HEK293 (cell line): Measurements from ENCODE around the gene RGS11.

Experiments
- CTCF ChIA-PET: fragments of 350-600 bp; formaldehyde crosslinking; extraction: SDS; loops from one replicate; lab custom pipeline; 2021; ENCODE audit warnings: antibody characterized with exemption; lab: Yijun Ruan, JAX
- POLR2A ChIA-PET: fragments of 300-600 bp; formaldehyde crosslinking; extraction: SDS; loops from one replicate; lab custom pipeline; 2020; ENCODE audit warnings: antibody characterized with exemption, inconsistent platforms; lab: Yijun Ruan, JAX
- H3K27ac ChIP-seq: fragments of 200-500 bp; sonication (Bioruptor generic); 2 replicates; pipeline ENCODE4 v1.5.1; 2014; ENCODE audit warnings: low read depth, low read length, control low read depth, inconsistent platforms; ENCODE audit errors: extremely low read depth
- H3K36me3 ChIP-seq, 2 experiments: fragments of 200-500 bp in 1 of 2; sonication (Bioruptor generic) in 1 of 2; 1 replicate in 1 of 2; 2 replicates in 1 of 2; pipeline ENCODE4 v1.5.1; 2014 to 2017; ENCODE audit warnings: inconsistent platforms in 2 of 2, low read length in 2 of 2; ENCODE audit not compliant: control insufficient read depth in 2 of 2, insufficient read depth in 1 of 2
- H3K4me1 ChIP-seq: fragments of 200-500 bp; sonication (Bioruptor generic); 2 replicates; pipeline ENCODE4 v1.5.1; 2014; ENCODE audit warnings: mild to moderate bottlenecking, low read length, inconsistent platforms; ENCODE audit not compliant: control insufficient read depth, insufficient read depth
- H3K4me3 ChIP-seq: 2 replicates; pipeline ENCODE4 v1.5.1; 2011; ENCODE audit warnings: low read depth, mild to moderate bottlenecking, control low read depth, low read length, moderate library complexity
- H3K9me3 ChIP-seq: fragments of 200-500 bp; sonication (Bioruptor generic); 2 replicates; pipeline ENCODE4 v1.5.1; 2014; ENCODE audit warnings: low read depth, low read length, inconsistent platforms; ENCODE audit not compliant: control insufficient read depth, insufficient read depth
- KLF16 ChIP-seq: fragments of 450-650 bp; formaldehyde crosslinking; IDR thresholded peaks from 2 replicates; pipeline ENCODE4 v1.5.1; 2017; ENCODE audit warnings: missing biosample characterization, missing genetic modification characterization
- KLF7 ChIP-seq: fragments of 450-650 bp; formaldehyde crosslinking; IDR thresholded peaks from 2 replicates; pipeline ENCODE4 v1.5.1; 2016; ENCODE audit warnings: missing biosample characterization, missing genetic modification characterization, borderline replicate concordance
- MEIS1 ChIP-seq: sonication (generic); formaldehyde crosslinking; IDR thresholded peaks from 2 replicates; pipeline ENCODE4 v1.8.1; 2022; ENCODE audit warnings: missing genetic modification reagents, mild to moderate bottlenecking, borderline replicate concordance
- OSR2 ChIP-seq: fragments of 450-650 bp; formaldehyde crosslinking; IDR thresholded peaks from 2 replicates; pipeline ENCODE4 v1.5.1; 2016; ENCODE audit warnings: missing biosample characterization, missing genetic modification characterization
- SALL2 ChIP-seq: fragments of 450-650 bp; formaldehyde crosslinking; IDR thresholded peaks from 2 replicates; pipeline ENCODE4 v1.5.0; 2017; ENCODE audit warnings: missing biosample characterization, mild to moderate bottlenecking, missing genetic modification characterization, borderline replicate concordance
- SCRT2 ChIP-seq: fragments of 450-650 bp; formaldehyde crosslinking; IDR thresholded peaks from 2 replicates; pipeline ENCODE4 v1.5.1; 2016; ENCODE audit warnings: missing biosample characterization, missing genetic modification characterization
- SP2 ChIP-seq: fragments of 450-650 bp; formaldehyde crosslinking; IDR thresholded peaks from 2 replicates; pipeline ENCODE4 v1.5.1; 2016; ENCODE audit warnings: missing biosample characterization, missing genetic modification characterization
- ZFP69B ChIP-seq: fragments of 450-650 bp; formaldehyde crosslinking; IDR thresholded peaks from 2 replicates; pipeline ENCODE4 v1.5.1; 2016; ENCODE audit warnings: missing biosample characterization, missing genetic modification characterization
- ZNF10 ChIP-seq: fragments of 450-650 bp; formaldehyde crosslinking; IDR thresholded peaks from 2 replicates; pipeline ENCODE4 v1.5.1; 2017; ENCODE audit warnings: missing biosample characterization, missing genetic modification characterization
- ZNF121 ChIP-seq: fragments of 450-650 bp; formaldehyde crosslinking; IDR thresholded peaks from 2 replicates; pipeline ENCODE4 v1.5.1; 2016; ENCODE audit warnings: missing biosample characterization, missing genetic modification characterization
- ZNF354C ChIP-seq: fragments of 450-650 bp; formaldehyde crosslinking; IDR thresholded peaks from 2 replicates; pipeline ENCODE4 v1.5.1; 2016; ENCODE audit warnings: missing biosample characterization, missing genetic modification characterization, low read depth, borderline replicate concordance
- ZNF48 ChIP-seq: fragments of 450-650 bp; formaldehyde crosslinking; IDR thresholded peaks from 2 replicates; pipeline ENCODE4 v1.5.1; 2016; ENCODE audit warnings: missing biosample characterization, missing genetic modification characterization
- ZNF529 ChIP-seq: fragments of 450-650 bp; formaldehyde crosslinking; IDR thresholded peaks from 2 replicates; pipeline ENCODE4 v1.5.1; 2017; ENCODE audit warnings: missing genetic modification characterization, missing biosample characterization; ENCODE audit not compliant: insufficient replicate concordance
- ZNF544 ChIP-seq: fragments of 450-650 bp; formaldehyde crosslinking; IDR thresholded peaks from 2 replicates; pipeline ENCODE4 v1.5.0; 2017; ENCODE audit warnings: missing biosample characterization, missing genetic modification characterization
- ZNF596 ChIP-seq: fragments of 450-650 bp; IDR thresholded peaks from 2 replicates; pipeline ENCODE4 v1.5.0; 2018; ENCODE audit warnings: missing biosample characterization, mild to moderate bottlenecking, missing genetic modification characterization, moderate library complexity
- ZNF768 ChIP-seq: fragments of 450-650 bp; formaldehyde crosslinking; IDR thresholded peaks from 2 replicates; pipeline ENCODE4 v1.5.1; 2018; ENCODE audit warnings: missing biosample characterization, mild to moderate bottlenecking, missing genetic modification characterization
- ZSCAN30 ChIP-seq: fragments of 450-650 bp; IDR thresholded peaks from 2 replicates; pipeline ENCODE4 v1.5.1; 2018; ENCODE audit warnings: missing biosample characterization, mild to moderate bottlenecking, missing genetic modification characterization, moderate library complexity
- TF ChIP-seq, protein P1 (sequence below): fragments of 450-650 bp; formaldehyde crosslinking; IDR thresholded peaks from 2 replicates; pipeline ENCODE4 v1.5.1; 2016; ENCODE audit warnings: missing biosample characterization, missing genetic modification characterization
- TF ChIP-seq, protein P2 (sequence below): fragments of 450-650 bp; formaldehyde crosslinking; IDR thresholded peaks from 2 replicates; pipeline ENCODE4 v1.5.1; 2016; ENCODE audit warnings: missing biosample characterization, missing genetic modification characterization, borderline replicate concordance
- TF ChIP-seq, protein P3 (sequence below): fragments of 450-650 bp; formaldehyde crosslinking; IDR thresholded peaks from 2 replicates; pipeline ENCODE4 v1.5.1; 2016; ENCODE audit warnings: missing biosample characterization, missing genetic modification characterization
- TF ChIP-seq, protein P4 (sequence below): fragments of 450-650 bp; formaldehyde crosslinking; IDR thresholded peaks from 2 replicates; pipeline ENCODE4 v1.5.1; 2017; ENCODE audit warnings: missing biosample characterization, missing genetic modification characterization
- TF ChIP-seq, protein P5 (sequence below): fragments of 450-650 bp; formaldehyde crosslinking; IDR thresholded peaks from 2 replicates; pipeline ENCODE4 v1.5.1; 2016; ENCODE audit warnings: missing biosample characterization, missing genetic modification characterization
- TF ChIP-seq, protein P6 (sequence below): fragments of 450-650 bp; formaldehyde crosslinking; conservative IDR thresholded peaks from 2 replicates; pipeline ENCODE4 v1.5.1; 2016; ENCODE audit warnings: low read depth, missing biosample characterization, missing genetic modification characterization
- TF ChIP-seq, protein P7 (sequence below): fragments of 450-650 bp; formaldehyde crosslinking; IDR thresholded peaks from 2 replicates; pipeline ENCODE4 v1.5.1; 2016; ENCODE audit warnings: missing biosample characterization, missing genetic modification characterization
- TF ChIP-seq, protein P8 (sequence below): fragments of 450-650 bp; formaldehyde crosslinking; IDR thresholded peaks from 2 replicates; pipeline ENCODE4 v1.5.1; 2016; ENCODE audit warnings: missing biosample characterization, missing genetic modification characterization

Gene RGS11

DNA sequence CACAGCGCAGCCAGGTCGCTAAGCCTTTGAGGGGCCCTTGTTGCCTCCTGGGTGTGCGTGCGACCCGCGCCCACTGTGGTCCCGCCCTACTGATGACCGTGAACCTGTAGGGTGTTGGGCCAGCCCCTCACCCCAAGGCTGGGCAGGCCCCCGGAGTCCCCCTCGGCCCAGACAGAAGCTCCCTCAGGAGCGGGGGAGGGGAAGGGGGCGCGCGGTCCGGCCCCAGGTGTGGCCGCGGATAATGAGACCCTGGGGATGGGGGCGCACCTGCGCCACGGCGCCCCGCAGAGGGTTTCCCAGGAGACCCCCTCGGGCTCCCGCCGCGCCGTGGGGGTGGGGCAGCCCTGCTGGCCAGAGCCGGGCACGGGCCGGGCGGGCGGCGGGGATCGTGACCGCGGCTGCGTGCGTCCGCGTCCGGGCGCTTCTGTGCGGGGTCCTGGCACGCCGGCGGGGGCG lies 4.3 kb upstream of the RGS11 start:
- Histone ChIP-seq H3K4me1 (no peaks in the 10 kb centered on the region), H3K9me3 (no peaks in the 10 kb centered on the region), H3K4me3 (peak overlapping the region; percentile 29), H3K27ac (peak overlapping the region; percentile 46; the same call in 1 of the 2 replicates), H3K36me3 (peaks cover 0 to 4% of the 10 kb centered on the region in 2 experiments; a peak in 1 of 3 replicates)
- ChIA-PET POLR2A (interaction anchor here (1.8 kb wide), 1 partner anchor 82 kb away, joined by 4 read pairs; no protein-coding TSS in a partner anchor), CTCF (interaction anchor here (1.0 kb wide), 1 partner anchor 168 kb away, joined by 3 read pairs; no protein-coding TSS in a partner anchor)
- TF ChIP-seq, protein P1, sequence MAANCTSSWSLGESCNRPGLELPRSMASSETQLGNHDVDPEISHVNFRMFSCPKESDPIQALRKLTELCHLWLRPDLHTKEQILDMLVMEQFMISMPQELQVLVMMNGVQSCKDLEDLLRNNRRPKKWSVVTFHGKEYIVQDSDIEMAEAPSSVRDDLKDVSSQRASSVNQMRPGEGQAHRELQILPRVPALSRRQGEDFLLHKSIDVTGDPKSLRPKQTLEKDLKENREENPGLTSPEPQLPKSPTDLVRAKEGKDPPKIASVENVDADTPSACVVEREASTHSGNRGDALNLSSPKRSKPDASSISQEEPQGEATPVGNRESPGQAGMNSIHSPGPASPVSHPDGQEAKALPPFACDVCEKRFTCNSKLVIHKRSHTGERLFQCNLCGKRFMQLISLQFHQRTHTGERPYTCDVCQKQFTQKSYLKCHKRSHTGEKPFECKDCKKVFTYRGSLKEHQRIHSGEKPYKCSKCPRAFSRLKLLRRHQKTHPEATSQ, result no peak
- TF ChIP-seq KLF16 (no peak), ZNF10 (no peak), MEIS1 (CRISPR knock-in tag) (no peak), SALL2 (tag by site-specific recombination) (no peak), ZNF354C (no peak), SCRT2 (tag by site-specific recombination) (no peak), ZNF544 (tag by site-specific recombination) (no peak), ZSCAN30 (tag by site-specific recombination) (0 out of 2 replicates have a peak, but pooled peaks have one; percentile 29), ZNF48 (tag by site-specific recombination) (no peak), OSR2 (tag by site-specific recombination) (0 out of 2 replicates have a peak, but pooled peaks have one; percentile 22), ZFP69B (tag by site-specific recombination) (no peak), SP2 (tag by site-specific recombination) (peak; percentile 18; the same call in 1 of the 2 replicates), KLF7 (no peak), ZNF121 (tag by site-specific recombination) (no peak), ZNF596 (tag by site-specific recombination) (no peak), ZNF529 (no peak), ZNF768 (tag by site-specific recombination) (no peak)
- TF ChIP-seq, protein P2, sequence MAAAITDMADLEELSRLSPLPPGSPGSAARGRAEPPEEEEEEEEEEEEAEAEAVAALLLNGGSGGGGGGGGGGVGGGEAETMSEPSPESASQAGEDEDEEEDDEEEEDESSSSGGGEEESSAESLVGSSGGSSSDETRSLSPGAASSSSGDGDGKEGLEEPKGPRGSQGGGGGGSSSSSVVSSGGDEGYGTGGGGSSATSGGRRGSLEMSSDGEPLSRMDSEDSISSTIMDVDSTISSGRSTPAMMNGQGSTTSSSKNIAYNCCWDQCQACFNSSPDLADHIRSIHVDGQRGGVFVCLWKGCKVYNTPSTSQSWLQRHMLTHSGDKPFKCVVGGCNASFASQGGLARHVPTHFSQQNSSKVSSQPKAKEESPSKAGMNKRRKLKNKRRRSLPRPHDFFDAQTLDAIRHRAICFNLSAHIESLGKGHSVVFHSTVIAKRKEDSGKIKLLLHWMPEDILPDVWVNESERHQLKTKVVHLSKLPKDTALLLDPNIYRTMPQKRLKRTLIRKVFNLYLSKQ (tag by site-specific recombination), result no peak
- TF ChIP-seq, protein P3, sequence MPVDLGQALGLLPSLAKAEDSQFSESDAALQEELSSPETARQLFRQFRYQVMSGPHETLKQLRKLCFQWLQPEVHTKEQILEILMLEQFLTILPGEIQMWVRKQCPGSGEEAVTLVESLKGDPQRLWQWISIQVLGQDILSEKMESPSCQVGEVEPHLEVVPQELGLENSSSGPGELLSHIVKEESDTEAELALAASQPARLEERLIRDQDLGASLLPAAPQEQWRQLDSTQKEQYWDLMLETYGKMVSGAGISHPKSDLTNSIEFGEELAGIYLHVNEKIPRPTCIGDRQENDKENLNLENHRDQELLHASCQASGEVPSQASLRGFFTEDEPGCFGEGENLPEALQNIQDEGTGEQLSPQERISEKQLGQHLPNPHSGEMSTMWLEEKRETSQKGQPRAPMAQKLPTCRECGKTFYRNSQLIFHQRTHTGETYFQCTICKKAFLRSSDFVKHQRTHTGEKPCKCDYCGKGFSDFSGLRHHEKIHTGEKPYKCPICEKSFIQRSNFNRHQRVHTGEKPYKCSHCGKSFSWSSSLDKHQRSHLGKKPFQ, result no peak
- TF ChIP-seq, protein P4, sequence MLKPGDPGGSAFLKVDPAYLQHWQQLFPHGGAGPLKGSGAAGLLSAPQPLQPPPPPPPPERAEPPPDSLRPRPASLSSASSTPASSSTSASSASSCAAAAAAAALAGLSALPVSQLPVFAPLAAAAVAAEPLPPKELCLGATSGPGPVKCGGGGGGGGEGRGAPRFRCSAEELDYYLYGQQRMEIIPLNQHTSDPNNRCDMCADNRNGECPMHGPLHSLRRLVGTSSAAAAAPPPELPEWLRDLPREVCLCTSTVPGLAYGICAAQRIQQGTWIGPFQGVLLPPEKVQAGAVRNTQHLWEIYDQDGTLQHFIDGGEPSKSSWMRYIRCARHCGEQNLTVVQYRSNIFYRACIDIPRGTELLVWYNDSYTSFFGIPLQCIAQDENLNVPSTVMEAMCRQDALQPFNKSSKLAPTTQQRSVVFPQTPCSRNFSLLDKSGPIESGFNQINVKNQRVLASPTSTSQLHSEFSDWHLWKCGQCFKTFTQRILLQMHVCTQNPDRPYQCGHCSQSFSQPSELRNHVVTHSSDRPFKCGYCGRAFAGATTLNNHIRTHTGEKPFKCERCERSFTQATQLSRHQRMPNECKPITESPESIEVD (tag by site-specific recombination), result no peak
- TF ChIP-seq, protein P5, sequence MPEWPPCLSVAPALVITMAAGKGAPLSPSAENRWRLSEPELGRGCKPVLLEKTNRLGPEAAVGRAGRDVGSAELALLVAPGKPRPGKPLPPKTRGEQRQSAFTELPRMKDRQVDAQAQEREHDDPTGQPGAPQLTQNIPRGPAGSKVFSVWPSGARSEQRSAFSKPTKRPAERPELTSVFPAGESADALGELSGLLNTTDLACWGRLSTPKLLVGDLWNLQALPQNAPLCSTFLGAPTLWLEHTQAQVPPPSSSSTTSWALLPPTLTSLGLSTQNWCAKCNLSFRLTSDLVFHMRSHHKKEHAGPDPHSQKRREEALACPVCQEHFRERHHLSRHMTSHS, result no peak
- TF ChIP-seq, protein P6, sequence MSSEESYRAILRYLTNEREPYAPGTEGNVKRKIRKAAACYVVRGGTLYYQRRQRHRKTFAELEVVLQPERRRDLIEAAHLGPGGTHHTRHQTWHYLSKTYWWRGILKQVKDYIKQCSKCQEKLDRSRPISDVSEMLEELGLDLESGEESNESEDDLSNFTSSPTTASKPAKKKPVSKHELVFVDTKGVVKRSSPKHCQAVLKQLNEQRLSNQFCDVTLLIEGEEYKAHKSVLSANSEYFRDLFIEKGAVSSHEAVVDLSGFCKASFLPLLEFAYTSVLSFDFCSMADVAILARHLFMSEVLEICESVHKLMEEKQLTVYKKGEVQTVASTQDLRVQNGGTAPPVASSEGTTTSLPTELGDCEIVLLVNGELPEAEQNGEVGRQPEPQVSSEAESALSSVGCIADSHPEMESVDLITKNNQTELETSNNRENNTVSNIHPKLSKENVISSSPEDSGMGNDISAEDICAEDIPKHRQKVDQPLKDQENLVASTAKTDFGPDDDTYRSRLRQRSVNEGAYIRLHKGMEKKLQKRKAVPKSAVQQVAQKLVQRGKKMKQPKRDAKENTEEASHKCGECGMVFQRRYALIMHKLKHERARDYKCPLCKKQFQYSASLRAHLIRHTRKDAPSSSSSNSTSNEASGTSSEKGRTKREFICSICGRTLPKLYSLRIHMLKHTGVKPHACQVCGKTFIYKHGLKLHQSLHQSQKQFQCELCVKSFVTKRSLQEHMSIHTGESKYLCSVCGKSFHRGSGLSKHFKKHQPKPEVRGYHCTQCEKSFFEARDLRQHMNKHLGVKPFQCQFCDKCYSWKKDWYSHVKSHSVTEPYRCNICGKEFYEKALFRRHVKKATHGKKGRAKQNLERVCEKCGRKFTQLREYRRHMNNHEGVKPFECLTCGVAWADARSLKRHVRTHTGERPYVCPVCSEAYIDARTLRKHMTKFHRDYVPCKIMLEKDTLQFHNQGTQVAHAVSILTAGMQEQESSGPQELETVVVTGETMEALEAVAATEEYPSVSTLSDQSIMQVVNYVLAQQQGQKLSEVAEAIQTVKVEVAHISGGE (tag by site-specific recombination), result no peak
- TF ChIP-seq, protein P7, sequence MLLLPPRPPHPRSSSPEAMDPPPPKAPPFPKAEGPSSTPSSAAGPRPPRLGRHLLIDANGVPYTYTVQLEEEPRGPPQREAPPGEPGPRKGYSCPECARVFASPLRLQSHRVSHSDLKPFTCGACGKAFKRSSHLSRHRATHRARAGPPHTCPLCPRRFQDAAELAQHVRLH, result no peak
- TF ChIP-seq, protein P8, sequence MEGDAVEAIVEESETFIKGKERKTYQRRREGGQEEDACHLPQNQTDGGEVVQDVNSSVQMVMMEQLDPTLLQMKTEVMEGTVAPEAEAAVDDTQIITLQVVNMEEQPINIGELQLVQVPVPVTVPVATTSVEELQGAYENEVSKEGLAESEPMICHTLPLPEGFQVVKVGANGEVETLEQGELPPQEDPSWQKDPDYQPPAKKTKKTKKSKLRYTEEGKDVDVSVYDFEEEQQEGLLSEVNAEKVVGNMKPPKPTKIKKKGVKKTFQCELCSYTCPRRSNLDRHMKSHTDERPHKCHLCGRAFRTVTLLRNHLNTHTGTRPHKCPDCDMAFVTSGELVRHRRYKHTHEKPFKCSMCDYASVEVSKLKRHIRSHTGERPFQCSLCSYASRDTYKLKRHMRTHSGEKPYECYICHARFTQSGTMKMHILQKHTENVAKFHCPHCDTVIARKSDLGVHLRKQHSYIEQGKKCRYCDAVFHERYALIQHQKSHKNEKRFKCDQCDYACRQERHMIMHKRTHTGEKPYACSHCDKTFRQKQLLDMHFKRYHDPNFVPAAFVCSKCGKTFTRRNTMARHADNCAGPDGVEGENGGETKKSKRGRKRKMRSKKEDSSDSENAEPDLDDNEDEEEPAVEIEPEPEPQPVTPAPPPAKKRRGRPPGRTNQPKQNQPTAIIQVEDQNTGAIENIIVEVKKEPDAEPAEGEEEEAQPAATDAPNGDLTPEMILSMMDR, result no peak
